CD4-positive, alpha-beta T cell treated with Interleukin-21 for 1 hour (primary cell): ENCODE measurements around the gene CCDC124.
A peak's percentile ranks its signal among the peaks of the same experiment; 100 is the strongest.
"Not testable (repeated sequence)": the region's sequence is repeated elsewhere in the genome, so short reads cannot be mapped to it uniquely, and the experiment has no call there.

ENCODE experiments used
- DNase-seq: peaks from one replicate; pipeline ENCODE4 v3.0.0-alpha.2; 2020

Gene CCDC124

GRCh38 chr19:17932485-17933338, at the start of gene CCDC124:
TSS of gene CCDC124 (plus strand) at chr19:17933015. CDS start at chr19:17936421, 3,406 bp downstream.
- peak; percentile 93 for DNase-seq

- no peak for DNase-seq
Observed at GRCh38 chr19:17883627-17884410, 49.0 kb upstream of the CCDC124 start.

- no peak for DNase-seq
Observed at GRCh38 chr19:17886515-17886914, 46.3 kb upstream of the CCDC124 start.

GRCh38 chr19:17887221-17887620, 45.6 kb upstream of the CCDC124 start:
- not testable (repeated sequence) for DNase-seq

- no peak for DNase-seq
Observed at GRCh38 chr19:17888260-17888659, 44.6 kb upstream of the CCDC124 start.

- no peak for DNase-seq
Observed at GRCh38 chr19:17889609-17890214, 43.1 kb upstream of the CCDC124 start.

- no peak for DNase-seq
Observed at GRCh38 chr19:17893766-17894165, 39.0 kb upstream of the CCDC124 start.

GRCh38 chr19:17902701-17903100, 30.1 kb upstream of the CCDC124 start:
- DNase-seq, result no peak

GRCh38 chr19:17908244-17908643, 24.6 kb upstream of the CCDC124 start:
- DNase-seq, result no peak

- DNase-seq, result no peak
Observed at GRCh38 chr19:17909003-17909732, 23.6 kb upstream of the CCDC124 start.

- no peak for DNase-seq
Observed at GRCh38 chr19:17910791-17911360, 21.9 kb upstream of the CCDC124 start.

GRCh38 chr19:17915940-17916593, 16.7 kb upstream of the CCDC124 start:
- DNase-seq, result no peak

GRCh38 chr19:17918151-17918550, 14.7 kb upstream of the CCDC124 start:
- DNase-seq, result not testable (repeated sequence)

- DNase-seq, result not testable (repeated sequence)
Observed at GRCh38 chr19:17919122-17919521, 13.7 kb upstream of the CCDC124 start.

- no peak for DNase-seq
Observed at GRCh38 chr19:17920527-17920926, 12.3 kb upstream of the CCDC124 start.

- no peak for DNase-seq
Observed at GRCh38 chr19:17922138-17922537, 10.7 kb upstream of the CCDC124 start.

- DNase-seq, result no peak
Observed at GRCh38 chr19:17926044-17926443, 6.8 kb upstream of the CCDC124 start.

GRCh38 chr19:17929056-17929455, 3.8 kb upstream of the CCDC124 start:
- DNase-seq, result no peak

GRCh38 chr19:17931532-17932191, 1.2 kb upstream of the CCDC124 start:
- DNase-seq, result no peak

- DNase-seq, result no peak
Observed at GRCh38 chr19:17933414-17934129, 757 bp downstream of the CCDC124 start.

GRCh38 chr19:17936379-17936778, 3.6 kb downstream of the CCDC124 start:
- no peak for DNase-seq
